Measurements from ENCODE around the gene CEP97.
A peak's percentile ranks its signal among the peaks of the same experiment; 100 is the strongest.
"Not testable (repeated sequence)": the region's sequence is repeated elsewhere in the genome, so short reads cannot be mapped to it uniquely, and the experiment has no call there.

The CEP97 gene, protein sequence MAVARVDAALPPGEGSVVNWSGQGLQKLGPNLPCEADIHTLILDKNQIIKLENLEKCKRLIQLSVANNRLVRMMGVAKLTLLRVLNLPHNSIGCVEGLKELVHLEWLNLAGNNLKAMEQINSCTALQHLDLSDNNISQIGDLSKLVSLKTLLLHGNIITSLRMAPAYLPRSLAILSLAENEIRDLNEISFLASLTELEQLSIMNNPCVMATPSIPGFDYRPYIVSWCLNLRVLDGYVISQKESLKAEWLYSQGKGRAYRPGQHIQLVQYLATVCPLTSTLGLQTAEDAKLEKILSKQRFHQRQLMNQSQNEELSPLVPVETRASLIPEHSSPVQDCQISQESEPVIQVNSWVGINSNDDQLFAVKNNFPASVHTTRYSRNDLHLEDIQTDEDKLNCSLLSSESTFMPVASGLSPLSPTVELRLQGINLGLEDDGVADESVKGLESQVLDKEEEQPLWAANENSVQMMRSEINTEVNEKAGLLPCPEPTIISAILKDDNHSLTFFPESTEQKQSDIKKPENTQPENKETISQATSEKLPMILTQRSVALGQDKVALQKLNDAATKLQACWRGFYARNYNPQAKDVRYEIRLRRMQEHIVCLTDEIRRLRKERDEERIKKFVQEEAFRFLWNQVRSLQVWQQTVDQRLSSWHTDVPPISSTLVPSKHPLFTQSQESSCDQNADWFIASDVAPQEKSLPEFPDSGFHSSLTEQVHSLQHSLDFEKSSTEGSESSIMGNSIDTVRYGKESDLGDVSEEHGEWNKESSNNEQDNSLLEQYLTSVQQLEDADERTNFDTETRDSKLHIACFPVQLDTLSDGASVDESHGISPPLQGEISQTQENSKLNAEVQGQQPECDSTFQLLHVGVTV

GRCh38 chr3:101724329-101725193 lies at the start of gene CEP97:
CEP97 (plus strand) TSS chr3:101724614; CDS start chr3:101724677, 63 bp downstream.
- peak within 1 kb of the TSS; percentile 46 for H3K27ac ChIP-seq (ENCODE audit: low read length)
- H3K4me3 ChIP-seq (ENCODE audit: low read length in 2 of 2): peak within 1 kb of the TSS; percentile 93 to 96
- H3K9ac ChIP-seq (ENCODE audit: low read length in 2 of 2): peak within 1 kb of the TSS; percentile 73 to 81
- no peaks in the 10 kb centered on the region for H3K27me3 ChIP-seq (ENCODE audit: control insufficient read depth in 1 of 2, insufficient read depth in 2 of 2, low read length in 2 of 2)
- H3K4me1 ChIP-seq (ENCODE audit: control insufficient read depth, insufficient read depth, low read length): peaks cover 2% of the 10 kb centered on the region
- H3K9me3 ChIP-seq (ENCODE audit: control insufficient read depth in 2 of 2, low read length in 2 of 2): no peaks in the 10 kb centered on the region
- no peaks in the 10 kb centered on the region for H3K36me3 ChIP-seq (ENCODE audit: control insufficient read depth in 2 of 2, insufficient read depth in 2 of 2, low read length in 2 of 2)

DNA sequence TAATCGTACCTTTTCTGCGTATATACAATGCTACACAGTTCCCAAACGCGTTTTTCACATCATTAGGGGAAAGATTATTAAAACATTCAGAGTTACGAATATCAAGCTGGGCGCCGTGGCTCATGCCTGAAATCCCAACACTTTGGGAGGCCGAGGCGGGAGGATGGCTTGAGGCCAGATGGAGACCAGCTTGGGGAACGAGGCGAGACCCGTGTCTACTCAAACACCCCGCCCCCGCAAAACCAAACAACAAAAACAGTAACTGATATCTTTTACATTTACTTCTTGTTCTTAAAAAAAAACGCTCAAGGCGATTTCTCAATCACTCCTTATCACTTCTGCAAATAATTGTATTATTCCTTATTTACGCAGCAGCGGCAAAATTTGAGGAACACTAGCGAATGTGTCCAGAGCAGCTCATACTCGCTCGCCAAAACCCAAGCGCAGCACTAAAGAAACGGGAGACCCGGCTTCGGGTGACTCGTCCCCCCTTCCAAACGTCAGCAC lies 48.7 kb upstream of the CEP97 start:
- Histone ChIP-seq H3K9ac (ENCODE audit: low read length in 2 of 2) (peak overlapping the region; percentile 69 to 97), H3K9me3 (ENCODE audit: control insufficient read depth in 2 of 2, low read length in 2 of 2) (no peaks in the 10 kb centered on the region), H3K27ac (ENCODE audit: low read length) (peak overlapping the region; percentile 94), H3K27me3 (ENCODE audit: control insufficient read depth in 1 of 2, insufficient read depth in 2 of 2, low read length in 2 of 2) (no peaks in the 10 kb centered on the region), H3K4me1 (ENCODE audit: control insufficient read depth, insufficient read depth, low read length) (peaks cover 12% of the 10 kb centered on the region), H3K36me3 (ENCODE audit: control insufficient read depth in 2 of 2, insufficient read depth in 2 of 2, low read length in 2 of 2) (peaks cover 12 to 22% of the 10 kb centered on the region in 2 donors), H3K4me3 (ENCODE audit: low read length in 2 of 2) (peak overlapping the region; percentile 98 to 100)

DNA sequence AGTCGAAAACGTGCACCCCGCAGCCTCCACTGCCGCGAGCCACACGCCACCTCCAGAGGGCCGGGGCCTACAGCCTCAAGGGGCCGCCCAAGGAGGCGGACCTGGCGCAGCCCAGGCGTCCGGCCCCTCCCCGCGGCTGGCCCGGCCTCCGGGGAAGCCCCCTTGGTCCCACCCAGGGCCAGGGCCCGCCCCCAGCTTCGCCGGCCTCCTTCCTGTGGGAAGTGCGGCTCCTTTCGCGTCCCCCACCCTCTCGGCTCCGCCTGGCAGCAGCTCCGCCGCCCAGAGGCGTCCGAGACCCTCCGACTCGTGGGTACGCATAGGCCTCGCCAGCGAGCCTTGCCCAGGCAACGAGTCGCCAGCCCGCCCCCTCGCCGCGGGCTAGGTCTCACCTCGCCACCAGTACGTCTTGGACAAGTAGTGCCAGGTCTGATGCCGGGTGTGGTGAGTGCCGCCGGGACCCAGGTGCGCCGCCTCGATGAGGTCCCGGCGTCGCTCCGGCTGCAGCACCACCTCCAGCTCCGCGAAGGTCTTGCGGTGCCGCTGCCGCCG lies 48.1 kb upstream of the CEP97 start:
- Histone ChIP-seq H3K4me1 (ENCODE audit: control insufficient read depth, insufficient read depth, low read length) (peaks cover 12% of the 10 kb centered on the region), H3K9me3 (ENCODE audit: control insufficient read depth in 2 of 2, low read length in 2 of 2) (no peaks in the 10 kb centered on the region), H3K9ac (ENCODE audit: low read length in 2 of 2) (peak overlapping the region; percentile 88 to 97), H3K27me3 (ENCODE audit: control insufficient read depth in 1 of 2, insufficient read depth in 2 of 2, low read length in 2 of 2) (no peaks in the 10 kb centered on the region), H3K4me3 (ENCODE audit: low read length in 2 of 2) (peak overlapping the region; percentile 98 to 100), H3K27ac (ENCODE audit: low read length) (peak overlapping the region; percentile 94), H3K36me3 (ENCODE audit: control insufficient read depth in 2 of 2, insufficient read depth in 2 of 2, low read length in 2 of 2) (peaks cover 17 to 20% of the 10 kb centered on the region in 2 donors)

DNA sequence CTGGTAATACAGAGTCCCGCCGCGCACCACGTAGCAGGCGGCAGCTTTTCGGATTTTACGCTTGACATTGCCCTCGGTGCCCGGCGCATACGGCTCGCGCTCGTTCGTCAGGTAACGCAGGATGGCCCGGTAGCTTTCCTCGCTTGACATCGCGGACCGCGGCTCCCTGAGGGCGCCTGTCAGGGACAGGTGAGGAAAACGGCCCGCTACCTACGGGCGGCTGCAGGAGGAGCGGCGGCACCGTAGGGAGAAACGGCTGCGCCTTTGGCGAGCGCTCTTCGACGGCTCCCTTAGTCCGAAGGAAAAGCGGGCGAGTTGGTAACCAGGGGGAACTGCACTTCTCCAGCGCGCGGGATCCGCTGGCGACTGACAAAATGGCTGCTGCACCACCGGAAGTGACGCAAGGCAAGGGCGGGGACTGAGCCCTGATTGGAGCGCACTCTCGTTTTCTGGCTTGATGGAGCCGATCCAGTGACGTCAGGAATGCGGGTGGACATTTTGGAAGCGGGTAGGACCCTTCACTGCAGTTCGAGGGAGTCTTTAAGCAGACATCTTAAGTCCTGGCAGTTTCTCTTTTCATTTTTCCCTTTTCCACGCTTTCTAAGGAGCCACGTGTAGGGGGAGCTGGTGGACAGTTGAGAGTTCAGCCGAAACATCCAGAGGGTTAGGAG lies 47.5 kb upstream of the CEP97 start, which contains the start of gene ZBTB11:
TSS of gene ZBTB11 (minus strand) at position 368 of the 671 bp plus-strand sequence. CDS start at position 150, 218 bp downstream.
- H3K9ac ChIP-seq (ENCODE audit: low read length in 2 of 2): peak within 1 kb of the TSS; percentile 88 to 97
- H3K4me1 ChIP-seq (ENCODE audit: control insufficient read depth, insufficient read depth, low read length): peaks cover 12% of the 10 kb centered on the region
- H3K27me3 ChIP-seq (ENCODE audit: control insufficient read depth in 1 of 2, insufficient read depth in 2 of 2, low read length in 2 of 2): no peaks in the 10 kb centered on the region
- peaks cover 20 to 23% of the 10 kb centered on the region in 2 donors for H3K36me3 ChIP-seq (ENCODE audit: control insufficient read depth in 2 of 2, insufficient read depth in 2 of 2, low read length in 2 of 2)
- H3K9me3 ChIP-seq (ENCODE audit: control insufficient read depth in 2 of 2, low read length in 2 of 2): no peaks in the 10 kb centered on the region
- peak within 1 kb of the TSS; percentile 94 for H3K27ac ChIP-seq (ENCODE audit: low read length)
- H3K4me3 ChIP-seq (ENCODE audit: low read length in 2 of 2): peak within 1 kb of the TSS; percentile 98 to 100

GRCh38 chr3:101677436-101678286 lies 46.8 kb upstream of the CEP97 start:
- Histone ChIP-seq H3K4me1 (ENCODE audit: control insufficient read depth, insufficient read depth, low read length) (peaks cover 12% of the 10 kb centered on the region), H3K9ac (ENCODE audit: low read length in 2 of 2) (peak overlapping the region; percentile 13 to 53), H3K4me3 (ENCODE audit: low read length in 2 of 2) (peak overlapping the region; percentile 51 to 100), H3K36me3 (ENCODE audit: control insufficient read depth in 2 of 2, insufficient read depth in 2 of 2, low read length in 2 of 2) (peaks cover 27 to 30% of the 10 kb centered on the region in 2 donors), H3K27ac (ENCODE audit: low read length) (peak overlapping the region; percentile 94), H3K27me3 (ENCODE audit: control insufficient read depth in 1 of 2, insufficient read depth in 2 of 2, low read length in 2 of 2) (no peaks in the 10 kb centered on the region), H3K9me3 (ENCODE audit: control insufficient read depth in 2 of 2, low read length in 2 of 2) (no peaks in the 10 kb centered on the region)

DNA sequence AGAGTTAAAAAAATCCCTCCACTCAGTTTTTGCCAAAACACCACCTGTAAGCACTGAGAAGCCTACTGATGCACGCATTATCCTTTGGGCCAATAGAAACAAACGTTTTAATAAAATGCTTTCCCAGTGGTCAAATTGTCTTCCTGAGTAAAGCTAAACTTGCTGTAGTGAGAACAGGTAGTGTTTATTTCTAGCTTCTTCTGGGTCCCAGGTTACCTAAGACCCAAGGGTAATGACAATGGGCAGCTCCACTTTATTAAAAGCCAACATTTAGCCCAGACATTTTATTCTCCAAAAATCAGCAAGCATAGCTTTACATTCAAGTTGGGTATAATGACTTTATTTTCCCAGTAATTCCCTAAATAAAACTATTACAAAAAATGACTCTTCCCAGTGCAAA lies 45.6 kb upstream of the CEP97 start:
- H3K4me1 ChIP-seq (ENCODE audit: control insufficient read depth, insufficient read depth, low read length): peaks cover 14% of the 10 kb centered on the region
- H3K4me3 ChIP-seq (ENCODE audit: low read length in 2 of 2); H3K27me3 ChIP-seq (ENCODE audit: control insufficient read depth in 1 of 2, insufficient read depth in 2 of 2, low read length in 2 of 2); H3K27ac ChIP-seq (ENCODE audit: low read length); H3K9me3 ChIP-seq (ENCODE audit: control insufficient read depth in 2 of 2, low read length in 2 of 2); H3K9ac ChIP-seq (ENCODE audit: low read length in 2 of 2): not testable (repeated sequence)
- peaks cover 28 to 33% of the 10 kb centered on the region in 2 donors for H3K36me3 ChIP-seq (ENCODE audit: control insufficient read depth in 2 of 2, insufficient read depth in 2 of 2, low read length in 2 of 2)

DNA sequence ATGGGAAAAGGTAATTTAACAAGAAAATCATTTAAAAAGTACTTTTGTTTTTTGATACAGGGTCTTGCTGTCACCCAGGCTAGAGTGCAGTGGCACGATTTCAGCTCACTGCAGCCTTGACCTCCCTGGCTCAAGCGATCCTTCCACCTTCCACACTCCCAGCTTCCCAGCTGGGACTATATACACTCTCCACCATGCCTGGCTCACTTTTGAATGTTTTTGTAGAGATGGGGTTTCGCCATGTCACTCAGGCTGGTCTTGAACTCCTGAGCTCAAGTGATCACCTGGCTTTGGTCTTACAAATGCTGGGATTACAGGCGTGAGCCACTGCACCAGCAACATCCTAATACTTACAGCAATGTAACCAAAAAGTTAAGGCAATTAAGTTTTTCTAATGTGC lies 43.9 kb upstream of the CEP97 start:
- Histone ChIP-seq H3K36me3 (ENCODE audit: control insufficient read depth in 2 of 2, insufficient read depth in 2 of 2, low read length in 2 of 2) (peaks cover 33 to 35% of the 10 kb centered on the region in 2 donors), H3K27me3 (ENCODE audit: control insufficient read depth in 1 of 2, insufficient read depth in 2 of 2, low read length in 2 of 2) (no peaks in the 10 kb centered on the region), H3K4me1 (ENCODE audit: control insufficient read depth, insufficient read depth, low read length) (peaks cover 28% of the 10 kb centered on the region), H3K9me3 (ENCODE audit: control insufficient read depth in 2 of 2, low read length in 2 of 2) (no peaks in the 10 kb centered on the region), H3K9ac (ENCODE audit: low read length in 2 of 2) (no peak overlapping the region), H3K27ac (ENCODE audit: low read length) (no peak overlapping the region), H3K4me3 (ENCODE audit: low read length in 2 of 2) (no peak overlapping the region)

GRCh38 chr3:101685050-101685400 lies 39.4 kb upstream of the CEP97 start:
- H3K4me1 ChIP-seq (ENCODE audit: control insufficient read depth, insufficient read depth, low read length): peaks cover 23% of the 10 kb centered on the region
- peak overlapping the region; percentile 96 for H3K27ac ChIP-seq (ENCODE audit: low read length)
- no peaks in the 10 kb centered on the region for H3K27me3 ChIP-seq (ENCODE audit: control insufficient read depth in 1 of 2, insufficient read depth in 2 of 2, low read length in 2 of 2)
- peak overlapping the region; percentile 93 to 98 for H3K4me3 ChIP-seq (ENCODE audit: low read length in 2 of 2)
- H3K9ac ChIP-seq (ENCODE audit: low read length in 2 of 2): peak overlapping the region; percentile 96 to 100
- peaks cover 26 to 34% of the 10 kb centered on the region in 2 donors for H3K36me3 ChIP-seq (ENCODE audit: control insufficient read depth in 2 of 2, insufficient read depth in 2 of 2, low read length in 2 of 2)
- no peaks in the 10 kb centered on the region for H3K9me3 ChIP-seq (ENCODE audit: control insufficient read depth in 2 of 2, low read length in 2 of 2)

DNA sequence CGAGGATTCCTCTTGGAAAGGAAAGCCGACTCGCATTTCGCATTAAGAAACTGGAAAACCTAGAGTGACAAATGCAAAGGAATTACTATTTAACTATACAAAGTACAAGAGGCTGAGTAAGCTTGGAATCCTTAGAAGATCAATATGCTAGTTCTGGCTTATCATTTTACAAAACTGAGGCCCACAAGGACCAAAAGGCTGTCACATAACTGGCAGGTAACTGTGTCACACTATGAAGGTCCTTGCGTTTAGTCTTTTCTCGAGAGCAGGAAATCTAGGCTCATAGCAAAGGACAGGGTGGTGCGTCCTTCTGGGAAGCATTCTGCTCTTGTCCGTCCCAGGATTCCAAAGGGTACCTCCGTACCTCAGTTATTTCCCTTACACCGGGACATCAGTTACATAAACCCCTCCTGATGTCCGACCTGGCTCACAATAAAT lies 38.5 kb upstream of the CEP97 start:
- H3K9ac ChIP-seq (ENCODE audit: low read length in 2 of 2): peak overlapping the region; percentile 96 to 100
- H3K27ac ChIP-seq (ENCODE audit: low read length): peak overlapping the region; percentile 96
- peaks cover 19 to 25% of the 10 kb centered on the region in 2 donors for H3K36me3 ChIP-seq (ENCODE audit: control insufficient read depth in 2 of 2, insufficient read depth in 2 of 2, low read length in 2 of 2)
- no peaks in the 10 kb centered on the region for H3K9me3 ChIP-seq (ENCODE audit: control insufficient read depth in 2 of 2, low read length in 2 of 2)
- peak overlapping the region; percentile 93 to 98 for H3K4me3 ChIP-seq (ENCODE audit: low read length in 2 of 2)
- H3K4me1 ChIP-seq (ENCODE audit: control insufficient read depth, insufficient read depth, low read length): peaks cover 23% of the 10 kb centered on the region
- no peaks in the 10 kb centered on the region for H3K27me3 ChIP-seq (ENCODE audit: control insufficient read depth in 1 of 2, insufficient read depth in 2 of 2, low read length in 2 of 2)

Data from stomach smooth muscle (tissue), 2 donors.